ENCODE measurements around the gene SLC24A3. TPM values are rescaled to one million over a fixed set of nuclear protein-coding genes. Genes with fewer than 3 reads are reported as not detected.

Gene SLC24A3
- total RNA-seq, 1 donor from 2014 or later, result 13.1 TPM

GRCh38 chr20:19361790-19362189 is 149.3 kb downstream of the SLC24A3 start:
- Histone ChIP-seq H3K4me1 (no peaks in the 10 kb centered on the region), H3K27ac (no peak overlapping the region), H3K36me3 (no peaks in the 10 kb centered on the region), H3K4me3 (no peak overlapping the region), H3K27me3 (no peaks in the 10 kb centered on the region), H3K9me3 (no peaks in the 10 kb centered on the region)
- intact Hi-C loops (cut with DNase I), result no loop called here
- no peak for ATAC-seq
- no peak for DNase-seq
- TF ChIP-seq CTCF (IDR thresholded peaks at IDR 0.05), result no peak

- Histone ChIP-seq H3K4me1 (no peaks in the 10 kb centered on the region), H3K9me3 (no peaks in the 10 kb centered on the region), H3K27ac (no peak overlapping the region), H3K36me3 (no peaks in the 10 kb centered on the region), H3K27me3 (no peaks in the 10 kb centered on the region), H3K4me3 (no peak overlapping the region)
- intact Hi-C loops (cut with DNase I), result no loop called here
- ATAC-seq, result no peak
- no peak for DNase-seq
- TF ChIP-seq CTCF (IDR thresholded peaks at IDR 0.05), result no peak
These were observed 151.0 kb downstream of the SLC24A3 start for GRCh38 chr20:19363476-19363875.

DNA sequence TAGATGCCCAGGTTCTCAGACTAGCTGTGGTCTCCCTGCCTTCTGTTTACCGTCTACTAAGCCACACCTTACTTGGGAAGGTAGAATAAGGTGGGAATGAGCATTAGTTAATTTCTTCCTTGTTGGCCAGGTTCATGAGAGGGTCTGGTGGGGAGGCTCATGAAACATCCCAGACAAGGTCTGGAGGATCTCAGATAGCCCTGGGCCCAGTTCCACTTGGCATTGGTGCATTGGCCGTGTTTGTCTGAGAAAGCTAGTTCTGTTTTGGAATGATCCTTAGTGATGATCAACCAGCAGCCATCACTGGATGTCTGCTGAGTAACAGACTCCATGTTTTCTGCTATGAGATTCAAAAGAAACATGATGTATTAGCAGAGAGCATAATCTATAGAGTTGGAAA is 155.1 kb downstream of the SLC24A3 start:
- Histone ChIP-seq H3K27me3 (no peaks in the 10 kb centered on the region), H3K4me3 (no peak overlapping the region), H3K4me1 (no peaks in the 10 kb centered on the region), H3K36me3 (no peaks in the 10 kb centered on the region), H3K9me3 (no peaks in the 10 kb centered on the region), H3K27ac (no peak overlapping the region)
- DNase-seq (no peak), ATAC-seq (no peak)
- intact Hi-C loops (cut with DNase I), result no loop called here
- no peak for TF ChIP-seq CTCF (IDR thresholded peaks at IDR 0.05)

DNA sequence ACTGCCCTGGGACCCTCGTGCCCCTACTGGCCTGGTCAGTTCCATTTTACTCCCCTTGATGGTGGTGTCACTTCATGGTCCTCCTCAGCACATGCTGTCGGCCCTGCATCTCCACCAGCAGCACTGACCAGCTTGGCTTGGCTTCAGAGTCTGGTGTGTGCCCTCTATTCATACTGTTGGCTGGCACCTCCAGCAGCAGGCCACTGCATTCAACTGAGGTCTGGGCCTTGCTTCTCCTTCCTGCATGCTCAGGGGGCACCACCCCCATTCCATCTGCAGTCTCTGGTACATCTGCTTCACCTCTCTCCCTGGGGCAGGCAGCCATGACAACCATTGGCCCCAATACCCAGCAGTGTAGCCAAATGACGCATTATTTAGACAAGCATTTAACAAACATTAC is 155.9 kb downstream of the SLC24A3 start:
- intact Hi-C loops (cut with DNase I), result no loop called here
- no peak for DNase-seq

GRCh38 chr20:19370076-19371075 is 157.9 kb downstream of the SLC24A3 start:
- Histone ChIP-seq H3K27me3 (no peaks in the 10 kb centered on the region), H3K27ac (no peak overlapping the region), H3K9me3 (no peaks in the 10 kb centered on the region), H3K4me1 (no peaks in the 10 kb centered on the region), H3K4me3 (no peak overlapping the region), H3K36me3 (no peaks in the 10 kb centered on the region)
- intact Hi-C loops (cut with DNase I), result no loop called here
- ATAC-seq (no peak), DNase-seq (no peak)
- no peak for TF ChIP-seq CTCF (IDR thresholded peaks at IDR 0.05)

More for the DNA sequence above, 155.9 kb downstream of the SLC24A3 start:
- ATAC-seq, result no peak
- H3K27ac ChIP-seq, result no peak overlapping the region
- no peaks in the 10 kb centered on the region for H3K27me3 ChIP-seq
- H3K4me3 ChIP-seq, result no peak overlapping the region
- no peaks in the 10 kb centered on the region for H3K4me1 ChIP-seq
- no peaks in the 10 kb centered on the region for H3K9me3 ChIP-seq
- no peak for TF ChIP-seq CTCF (IDR thresholded peaks at IDR 0.05)
- no peaks in the 10 kb centered on the region for H3K36me3 ChIP-seq

Data from upper lobe of right lung (tissue), 1 donor.